M059J (cell line): ENCODE data around the gene LRRC45. TPM values are rescaled to one million over a fixed set of nuclear protein-coding genes. Genes with fewer than 3 reads are reported as not detected.

Source experiments
- total RNA-seq: library from RNA; depleted of rRNA; stranded (reverse); fragments of >200 nt; shearing (Covaris generic); gene quantifications from 2 replicates; pipeline ENCODE4 v1.2.3, GENCODE V29; 2014; rRNA removed

Gene LRRC45
- total RNA-seq, 1 experiment from 2014 or later = 20.8 TPM

Other genes with a start within 250 kb of the LRRC45 start
- gene GCGR, start 219.2 kb upstream of the LRRC45 start, total RNA-seq = not detected in 2 replicates
- 40.2 and 58.3 TPM in 2 replicates for gene MCRIP1, start 190.0 kb upstream of the LRRC45 start, total RNA-seq
- not detected in 2 replicates for gene PPP1R27, start 188.3 kb upstream of the LRRC45 start, total RNA-seq
- 1,409 and 1,513 TPM in 2 replicates for gene P4HB, start 162.8 kb upstream of the LRRC45 start, total RNA-seq
- gene ARHGDIA, start 152.0 kb upstream of the LRRC45 start, total RNA-seq = 124 and 207 TPM in 2 replicates
- 184 and 197 TPM in 2 replicates for gene ALYREF, start 131.7 kb upstream of the LRRC45 start, total RNA-seq
- 201 and 233 TPM in 2 replicates for gene ANAPC11, start 131.6 kb upstream of the LRRC45 start, total RNA-seq
- gene NPB, start 121.1 kb upstream of the LRRC45 start, total RNA-seq = 0.44 and 0.59 TPM in 2 replicates
- gene PCYT2, start 111.9 kb upstream of the LRRC45 start, total RNA-seq = 36.0 and 43.4 TPM in 2 replicates
- 13.5 and 22.0 TPM in 2 replicates for gene SIRT7, start 105.1 kb upstream of the LRRC45 start, total RNA-seq
- gene MAFG, start 95.6 kb upstream of the LRRC45 start, total RNA-seq = 8.1 and 15.1 TPM in 2 replicates
- gene PYCR1, start 86.0 kb upstream of the LRRC45 start, total RNA-seq = 57.5 and 80.8 TPM in 2 replicates
- not detected in 2 replicates for gene MYADML2, start 76.1 kb upstream of the LRRC45 start, total RNA-seq
- 3.0 and 3.2 TPM in 2 replicates for gene NOTUM, start 62.1 kb upstream of the LRRC45 start, total RNA-seq
- 27.4 and 33.0 TPM in 2 replicates for gene ASPSCR1, start 45.7 kb upstream of the LRRC45 start, total RNA-seq
- gene CENPX, start 427 bp upstream of the LRRC45 start, total RNA-seq = 121 and 155 TPM in 2 replicates
- 16.4 and 19.8 TPM in 2 replicates for gene RAC3, start 8.4 kb downstream of the LRRC45 start, total RNA-seq
- gene DCXR, start 14.4 kb downstream of the LRRC45 start, total RNA-seq = 81.6 and 117 TPM in 2 replicates
- 8.4 and 18.6 TPM in 2 replicates for gene RFNG, start 28.5 kb downstream of the LRRC45 start, total RNA-seq
- gene GPS1, start 28.6 kb downstream of the LRRC45 start, total RNA-seq = 136 and 137 TPM in 2 replicates
- 50.9 and 72.4 TPM in 2 replicates for gene DUS1L, start 42.5 kb downstream of the LRRC45 start, total RNA-seq
- 50.8 and 90.9 TPM in 2 replicates for gene FASN, start 74.9 kb downstream of the LRRC45 start, total RNA-seq
- 0.91 and 3.4 TPM in 2 replicates for gene CCDC57, start 189.5 kb downstream of the LRRC45 start, total RNA-seq
- 48.1 and 84.8 TPM in 2 replicates for gene SLC16A3, start 205.7 kb downstream of the LRRC45 start, total RNA-seq